Measurements from ENCODE around the gene GRIN1.

The GRIN1 gene

DNA sequence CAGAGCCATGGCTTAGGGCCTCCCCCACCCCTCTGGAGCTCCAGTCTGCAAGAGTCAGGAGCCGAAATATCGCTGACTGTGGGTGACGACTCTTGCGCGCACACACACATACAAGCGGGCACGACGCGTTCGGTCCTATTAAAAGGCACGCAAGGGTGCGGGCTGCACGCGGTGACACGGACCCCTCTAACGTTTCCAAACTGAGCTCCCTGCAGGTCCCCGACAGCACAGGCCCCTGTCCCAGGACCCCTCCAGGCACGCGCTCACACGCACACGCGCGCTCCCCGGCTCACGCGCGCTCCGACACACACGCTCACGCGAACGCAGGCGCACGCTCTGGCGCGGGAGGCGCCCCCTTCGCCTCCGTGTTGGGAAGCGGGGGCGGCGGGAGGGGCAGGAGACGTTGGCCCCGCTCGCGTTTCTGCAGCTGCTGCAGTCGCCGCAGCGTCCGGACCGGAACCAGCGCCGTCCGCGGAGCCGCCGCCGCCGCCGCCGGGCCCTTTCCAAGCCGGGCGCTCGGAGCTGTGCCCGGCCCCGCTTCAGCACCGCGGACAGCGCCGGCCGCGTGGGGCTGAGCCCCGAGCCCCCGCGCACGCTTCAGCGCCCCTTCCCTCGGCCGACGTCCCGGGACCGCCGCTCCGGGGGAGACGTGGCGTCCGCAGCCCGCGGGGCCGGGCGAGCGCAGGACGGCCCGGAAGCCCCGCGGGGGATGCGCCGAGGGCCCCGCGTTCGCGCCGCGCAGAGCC, at the start of gene GRIN1:
Gene GRIN1, plus strand, starts transcription at position 433 of the 746 bp plus-strand sequence. CDS start 333 bp downstream, outside the sequence.
- peak; percentile 53 for DNase-seq

DNA sequence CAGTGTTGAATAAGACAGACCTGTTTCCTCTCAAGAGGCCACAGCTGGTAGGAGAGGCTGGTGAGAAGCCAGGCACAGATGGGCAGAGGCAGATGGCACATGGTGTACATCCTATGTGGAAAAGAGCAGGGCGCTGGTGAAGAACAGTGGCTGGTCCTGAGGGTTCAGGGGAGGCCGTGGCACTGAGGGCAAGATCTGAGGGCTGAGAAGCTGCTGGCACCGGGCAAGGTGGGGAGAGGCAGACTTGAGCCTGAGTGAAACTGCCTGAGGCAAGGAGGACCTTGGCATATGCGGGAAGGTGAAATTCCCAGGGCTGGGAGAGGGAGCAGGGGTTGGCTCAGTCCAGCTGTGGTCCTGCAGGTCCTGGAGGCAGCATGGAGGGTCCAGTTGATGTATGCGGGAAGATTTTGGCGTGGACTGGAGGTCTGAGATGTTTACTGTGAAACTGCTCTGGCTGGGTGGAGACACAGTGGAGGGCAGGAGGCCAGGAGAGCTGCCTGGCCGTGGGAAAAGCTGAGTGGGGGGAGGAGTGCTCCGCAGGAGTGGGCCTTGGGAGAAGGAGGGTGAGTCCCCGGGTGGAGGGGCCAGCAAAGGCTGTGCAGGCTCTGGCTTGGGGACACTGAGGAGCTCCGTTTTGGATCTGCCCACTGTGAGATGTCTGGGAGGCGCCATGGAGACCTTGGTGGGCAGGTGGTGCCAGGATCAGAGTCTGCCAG, 49.6 kb upstream of the GRIN1 start:
- no peak for DNase-seq

DNA sequence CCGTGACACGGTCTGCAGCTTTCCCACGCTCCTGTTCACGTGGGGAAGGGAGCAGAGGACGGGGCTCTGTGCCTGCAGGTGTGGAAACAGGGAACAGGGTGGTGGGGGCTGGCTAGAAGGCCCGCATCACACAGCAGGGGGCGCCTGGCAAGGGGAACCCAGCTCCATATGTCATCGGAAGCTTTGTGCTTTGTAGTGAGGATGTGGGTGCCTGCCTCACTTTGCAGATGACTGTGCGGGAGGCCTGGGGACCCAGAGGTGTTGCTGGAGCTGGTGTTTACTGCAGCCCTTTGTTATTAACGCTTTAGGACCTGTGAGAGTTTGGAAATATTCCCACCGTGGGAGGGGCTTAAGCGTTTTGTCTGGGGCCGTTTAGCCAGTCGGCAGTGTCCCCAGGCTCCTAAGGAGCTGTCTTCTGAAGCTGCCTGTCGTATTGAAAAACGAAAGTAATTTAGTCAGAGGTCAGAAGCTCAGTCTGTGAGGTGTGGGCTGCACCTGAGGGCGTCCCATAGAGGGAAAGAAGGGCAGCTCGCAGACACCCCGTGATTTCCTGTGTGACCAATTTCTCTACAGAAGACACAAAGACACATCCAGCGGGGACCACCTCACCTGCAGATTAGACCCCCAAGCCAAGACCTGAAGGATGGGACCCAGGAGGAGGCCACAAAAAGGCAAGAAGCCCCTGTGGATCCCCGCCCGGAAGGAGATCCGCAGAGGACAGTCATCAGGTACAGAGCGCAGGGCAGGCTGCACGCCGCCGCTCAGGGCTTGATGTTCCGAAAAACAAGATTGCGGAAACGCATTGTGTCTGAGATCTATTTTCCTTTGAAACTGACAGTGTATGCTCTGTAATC, 43.1 kb upstream of the GRIN1 start:
- peak; percentile 90 for DNase-seq

DNA sequence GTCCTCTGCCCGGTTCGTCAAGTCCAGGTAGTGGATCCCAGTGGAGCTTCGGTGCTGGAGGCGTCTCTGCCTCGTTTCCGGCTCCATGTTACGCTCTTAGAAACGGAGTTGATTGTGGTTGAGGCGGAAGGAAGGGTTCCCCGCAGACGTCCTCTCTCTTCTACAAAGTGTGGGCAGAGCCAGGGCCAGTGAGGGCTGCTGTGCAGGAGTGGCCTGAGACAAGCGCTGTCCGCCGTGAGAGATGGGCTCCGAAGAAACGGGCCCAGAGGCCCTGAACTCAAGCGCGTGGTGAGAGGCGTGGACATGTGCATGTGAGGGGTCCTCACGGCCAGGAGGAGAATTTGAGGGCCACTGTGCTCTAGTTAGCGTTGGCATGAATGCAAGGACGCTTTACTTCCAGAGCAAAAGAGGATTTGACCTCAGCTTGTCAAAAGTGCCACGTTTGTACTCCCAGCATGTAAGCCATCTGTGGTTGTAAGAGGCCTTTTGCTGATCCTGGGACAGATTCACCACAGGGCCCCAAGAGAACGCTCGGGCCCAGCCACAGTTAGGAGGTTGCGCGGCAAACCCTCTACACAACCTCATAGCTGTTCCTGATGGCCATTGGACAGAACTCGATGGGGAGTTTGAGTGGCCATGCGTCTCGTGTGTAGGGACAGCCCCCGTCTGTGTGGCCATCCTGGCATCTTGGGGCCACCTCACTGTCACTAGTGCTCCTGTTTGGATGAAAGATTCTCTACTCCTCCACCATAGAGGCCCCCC, 42.0 kb upstream of the GRIN1 start:
- DNase-seq, result no peak

DNA sequence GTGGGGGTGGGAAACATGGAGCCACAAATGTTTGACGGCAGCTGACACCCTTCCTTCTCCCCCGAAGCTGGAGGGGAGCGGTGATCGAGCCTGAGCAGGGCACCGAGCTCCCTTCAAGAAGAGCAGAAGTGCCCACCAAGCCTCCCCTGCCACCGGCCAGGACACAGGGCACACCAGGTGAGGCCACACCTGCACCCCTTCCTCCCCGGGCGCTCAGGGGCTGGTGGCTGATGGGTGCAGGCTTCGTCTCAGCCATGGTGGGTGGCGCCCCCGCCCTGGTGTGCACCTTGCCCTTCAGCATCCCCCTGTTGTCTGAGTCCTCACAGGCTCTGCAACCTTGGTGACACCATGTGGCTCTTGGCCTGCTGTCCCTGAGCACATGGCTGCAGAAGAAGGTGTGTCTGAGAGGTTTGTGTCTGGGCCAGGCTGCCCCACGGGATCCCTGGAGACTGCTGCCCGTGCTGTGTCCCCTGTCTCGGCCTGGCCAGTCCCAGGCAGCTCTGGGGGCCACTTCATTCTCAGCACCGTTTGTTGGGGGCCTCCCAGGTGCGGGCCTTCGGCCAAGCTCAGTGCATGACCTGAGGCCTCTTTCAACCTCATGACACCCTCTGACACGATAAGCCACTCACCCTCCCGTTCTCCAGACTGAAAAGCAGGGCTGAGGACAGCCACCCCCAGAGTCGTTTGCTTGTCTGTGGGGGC, 41.0 kb upstream of the GRIN1 start:
- no peak for DNase-seq

DNA sequence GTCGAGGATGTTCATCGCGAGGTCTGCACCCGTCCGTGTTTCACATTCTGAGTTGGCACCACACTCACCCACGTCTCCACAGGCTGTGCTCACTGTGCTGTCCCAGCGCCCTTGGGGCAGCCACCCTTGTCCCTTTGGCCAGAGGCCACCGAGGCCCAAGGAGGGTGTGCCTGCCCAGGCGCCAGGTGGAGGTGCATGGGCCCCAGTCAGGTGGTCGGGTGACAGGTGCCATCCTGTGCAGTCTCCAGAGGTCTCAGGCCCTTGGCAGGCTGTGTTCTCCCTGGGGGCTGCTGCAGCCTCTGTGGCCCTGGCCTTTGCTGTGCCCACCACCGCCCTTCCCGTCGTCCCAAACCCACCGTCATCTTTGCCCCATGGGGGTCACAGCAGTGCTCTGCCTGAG, 39.7 kb upstream of the GRIN1 start:
- DNase-seq, result no peak

DNA sequence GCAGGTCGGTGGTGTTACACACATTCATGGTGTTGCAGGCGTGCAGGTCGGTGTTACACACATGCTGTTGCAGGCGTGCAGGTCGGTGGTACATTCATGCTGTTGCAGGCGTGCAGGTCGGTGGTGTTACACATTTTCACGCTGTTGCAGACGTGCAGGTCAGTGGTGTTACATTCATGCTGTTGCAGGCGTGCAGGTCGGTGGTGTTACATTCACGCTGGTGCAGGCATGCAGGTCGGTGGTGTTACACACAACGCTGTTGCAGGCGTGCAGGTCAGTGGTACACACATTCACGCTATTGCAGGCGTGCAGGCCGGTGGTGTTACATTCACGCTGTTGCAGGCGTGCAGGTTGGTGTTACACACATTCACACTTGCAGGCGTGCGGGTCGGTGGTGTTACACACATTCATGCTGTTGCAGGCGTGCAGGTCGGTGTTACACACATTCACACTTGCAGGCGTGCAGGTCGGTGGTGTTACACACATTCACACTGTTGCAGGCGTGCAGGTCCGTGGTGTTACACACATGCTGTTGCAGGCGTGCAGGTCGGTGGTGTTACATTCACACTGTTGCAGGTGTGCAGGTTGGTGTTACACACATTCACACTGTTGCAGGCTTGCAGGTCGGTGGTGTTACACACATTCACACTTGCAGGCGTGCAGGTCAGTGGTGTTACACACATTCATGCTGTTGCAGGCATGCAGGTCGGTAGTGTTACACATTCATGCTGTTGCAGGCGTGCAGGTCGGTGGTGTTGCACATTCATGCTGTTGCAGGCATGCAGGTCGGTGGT, 35.6 kb upstream of the GRIN1 start:
- DNase-seq, result no peak

DNA sequence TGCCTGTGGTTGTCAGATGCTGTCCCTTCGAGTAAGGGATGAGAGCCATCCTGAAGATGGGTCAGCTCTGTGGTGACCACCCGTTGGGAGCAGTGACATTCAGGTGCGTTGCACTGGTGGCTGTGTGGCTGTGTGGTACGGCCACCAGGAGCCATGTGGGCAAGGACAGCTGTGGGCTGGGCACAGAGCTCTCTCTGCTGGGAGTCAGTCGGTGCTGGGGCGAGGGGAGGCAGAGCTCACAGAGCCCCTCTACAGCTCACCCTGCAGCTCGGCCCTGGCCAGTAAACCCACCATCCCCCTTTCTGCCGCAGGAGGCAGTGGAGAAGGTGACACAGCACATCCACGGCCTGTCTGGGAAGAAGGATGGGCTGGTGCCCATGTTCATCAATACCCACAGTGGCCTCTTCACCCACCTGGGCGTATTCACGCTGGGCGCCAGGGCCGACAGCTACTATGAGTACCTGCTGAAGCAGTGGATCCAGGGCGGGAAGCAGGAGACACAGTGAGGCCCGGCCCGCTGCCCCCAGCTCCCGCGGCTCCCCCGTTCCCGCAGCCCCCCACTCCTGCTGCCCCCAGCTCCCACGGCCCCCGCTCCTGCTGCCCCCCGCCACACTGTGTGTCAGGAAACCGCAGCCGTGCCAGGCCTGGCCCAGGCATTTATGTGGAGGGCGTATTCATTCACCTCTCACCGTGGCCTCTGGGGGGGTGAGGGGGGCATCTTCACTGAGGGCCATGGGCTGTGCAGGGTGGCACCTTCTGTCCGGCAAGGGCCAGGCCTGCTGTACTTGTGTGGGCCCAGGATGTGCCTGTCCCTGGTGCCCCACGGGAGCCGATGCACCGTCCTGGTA, 32.9 kb upstream of the GRIN1 start:
- DNase-seq, result no peak

DNA sequence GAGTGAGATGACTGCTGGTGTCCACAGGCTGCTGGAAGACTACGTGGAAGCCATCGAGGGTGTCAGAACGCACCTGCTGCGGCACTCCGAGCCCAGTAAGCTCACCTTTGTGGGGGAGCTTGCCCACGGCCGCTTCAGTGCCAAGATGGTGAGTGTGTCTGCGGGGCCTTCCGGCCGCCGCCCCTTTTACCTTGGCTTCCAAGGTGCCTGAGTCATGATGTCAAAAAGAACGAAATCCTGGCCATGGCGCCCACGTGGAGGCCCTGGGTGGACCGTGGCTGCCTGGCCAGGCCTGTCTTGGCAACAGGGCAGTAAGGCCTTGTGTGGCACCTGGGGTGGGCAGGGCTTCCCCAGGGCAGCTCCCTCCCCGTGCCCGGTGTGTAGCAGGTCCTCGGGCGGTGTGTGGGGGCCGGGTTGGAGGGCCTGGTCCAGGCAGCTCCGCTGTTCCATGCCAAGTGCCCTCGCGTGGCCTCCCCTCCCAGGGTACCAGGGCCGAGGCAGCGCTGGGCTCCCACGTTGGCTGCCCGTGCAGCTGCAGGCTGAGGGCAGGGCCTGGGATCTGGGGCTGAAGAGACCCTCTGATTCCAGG, 32.2 kb upstream of the GRIN1 start:
- DNase-seq, result no peak

DNA sequence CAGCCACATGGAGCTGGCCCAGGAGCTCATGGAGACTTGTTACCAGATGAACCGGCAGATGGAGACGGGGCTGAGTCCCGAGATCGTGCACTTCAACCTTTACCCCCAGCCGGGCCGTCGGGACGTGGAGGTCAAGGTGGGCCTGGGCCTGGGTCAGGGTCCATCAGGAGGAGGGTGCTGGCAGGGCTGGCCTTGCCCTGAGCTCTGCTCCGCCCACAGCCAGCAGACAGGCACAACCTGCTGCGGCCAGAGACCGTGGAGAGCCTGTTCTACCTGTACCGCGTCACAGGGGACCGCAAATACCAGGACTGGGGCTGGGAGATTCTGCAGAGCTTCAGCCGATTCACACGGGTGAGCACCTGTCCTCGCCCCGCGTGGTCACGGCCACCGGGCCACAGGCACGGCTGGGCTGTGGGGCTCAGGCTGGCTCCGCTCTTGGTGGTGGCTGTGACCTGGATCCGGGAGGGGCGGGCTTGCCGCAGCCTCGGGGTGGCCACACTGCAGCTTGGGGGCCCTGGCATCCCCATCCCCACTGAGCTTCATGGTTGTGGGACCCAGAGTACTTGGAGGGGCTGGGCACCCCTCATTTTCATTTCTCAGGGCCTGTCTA, 31.5 kb upstream of the GRIN1 start:
- DNase-seq, result no peak

DNA sequence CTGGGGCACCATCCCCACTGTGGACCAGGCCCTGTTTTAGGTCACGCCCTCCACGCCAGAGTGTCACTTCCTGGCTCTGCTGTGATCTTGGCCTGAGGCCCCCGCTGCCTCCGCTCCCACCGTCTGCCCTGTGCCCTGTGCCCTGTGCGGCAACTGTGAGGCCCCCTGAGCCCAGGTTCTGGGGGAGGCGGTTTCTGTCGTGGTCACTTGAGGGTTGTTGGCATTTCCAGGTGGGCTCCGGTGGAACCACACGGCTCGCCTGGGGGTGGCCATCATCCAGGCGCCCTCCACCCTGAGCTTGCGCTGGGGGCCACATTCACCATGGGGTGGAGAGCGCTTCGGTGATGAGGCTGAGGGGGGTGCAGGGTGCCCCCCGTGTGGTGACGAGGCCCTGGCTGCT, 31.0 kb upstream of the GRIN1 start:
- no peak for DNase-seq

DNA sequence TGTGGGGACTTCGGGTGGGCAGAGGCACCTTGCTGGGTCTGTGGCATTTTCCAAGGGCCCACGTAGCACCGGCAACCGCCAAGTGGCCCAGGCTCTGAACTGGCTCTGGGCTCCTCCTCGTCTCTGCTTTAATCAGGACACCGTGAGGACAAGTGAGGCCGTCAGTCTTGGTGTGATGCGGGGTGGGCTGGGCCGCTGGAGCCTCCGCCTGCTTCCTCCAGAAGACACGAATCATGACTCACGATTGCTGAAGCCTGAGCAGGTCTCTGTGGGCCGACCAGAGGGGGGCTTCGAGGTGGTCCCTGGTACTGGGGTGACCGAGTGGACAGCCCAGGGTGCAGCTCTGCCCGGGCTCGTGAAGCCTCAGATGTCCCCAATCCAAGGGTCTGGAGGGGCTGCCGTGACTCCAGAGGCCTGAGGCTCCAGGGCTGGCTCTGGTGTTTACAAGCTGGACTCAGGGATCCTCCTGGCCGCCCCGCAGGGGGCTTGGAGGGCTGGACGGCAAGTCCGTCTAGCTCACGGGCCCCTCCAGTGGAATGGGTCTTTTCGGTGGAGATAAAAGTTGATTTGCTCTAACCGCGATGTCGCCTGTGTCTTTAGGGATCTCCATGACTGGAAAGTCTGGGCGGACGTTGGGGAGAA, 30.2 kb upstream of the GRIN1 start:
- no peak for DNase-seq

DNA sequence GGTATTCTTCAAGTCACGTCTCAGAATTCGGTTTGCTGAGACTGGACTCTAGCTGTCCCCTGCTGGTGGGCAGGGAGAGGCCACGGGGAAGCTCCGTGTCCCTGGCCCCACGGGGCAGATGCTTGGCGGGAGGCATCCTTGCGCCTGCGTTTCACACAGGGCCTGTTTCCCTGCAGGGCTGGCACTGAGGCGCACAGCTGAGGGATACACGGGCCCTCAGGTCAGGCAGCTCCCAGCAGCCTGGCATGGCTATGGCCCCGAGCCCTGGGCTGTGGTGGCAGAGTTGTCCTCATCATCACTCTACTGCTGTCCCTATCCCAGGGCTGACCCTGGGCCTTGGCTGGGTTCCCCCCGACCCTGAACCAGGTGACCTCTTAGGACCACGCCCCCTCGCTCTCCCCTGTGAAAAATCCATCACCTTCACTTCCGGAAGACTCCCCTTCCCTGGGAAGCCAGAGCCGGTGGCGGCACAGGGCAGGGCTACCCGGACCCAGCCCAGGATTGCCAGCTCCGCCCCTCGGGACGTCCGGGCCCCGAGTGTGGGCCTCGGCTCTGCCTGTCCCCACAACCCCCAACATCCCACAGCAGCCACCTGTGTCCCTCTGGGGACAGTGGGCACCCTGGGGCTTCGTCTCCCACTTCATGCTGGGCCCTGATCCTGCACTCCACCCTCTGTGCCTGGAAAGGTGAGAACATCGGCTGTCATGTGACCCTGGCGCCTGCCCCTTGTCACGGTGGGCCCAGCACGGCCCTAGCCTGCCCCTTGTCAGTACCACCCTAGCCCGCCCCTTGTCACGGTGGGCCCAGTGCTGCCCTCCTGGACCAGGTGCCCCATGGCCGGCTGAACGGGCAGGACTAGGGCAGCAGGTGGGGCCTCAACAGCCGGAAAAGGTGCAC, 29.5 kb upstream of the GRIN1 start:
- no peak for DNase-seq

DNA sequence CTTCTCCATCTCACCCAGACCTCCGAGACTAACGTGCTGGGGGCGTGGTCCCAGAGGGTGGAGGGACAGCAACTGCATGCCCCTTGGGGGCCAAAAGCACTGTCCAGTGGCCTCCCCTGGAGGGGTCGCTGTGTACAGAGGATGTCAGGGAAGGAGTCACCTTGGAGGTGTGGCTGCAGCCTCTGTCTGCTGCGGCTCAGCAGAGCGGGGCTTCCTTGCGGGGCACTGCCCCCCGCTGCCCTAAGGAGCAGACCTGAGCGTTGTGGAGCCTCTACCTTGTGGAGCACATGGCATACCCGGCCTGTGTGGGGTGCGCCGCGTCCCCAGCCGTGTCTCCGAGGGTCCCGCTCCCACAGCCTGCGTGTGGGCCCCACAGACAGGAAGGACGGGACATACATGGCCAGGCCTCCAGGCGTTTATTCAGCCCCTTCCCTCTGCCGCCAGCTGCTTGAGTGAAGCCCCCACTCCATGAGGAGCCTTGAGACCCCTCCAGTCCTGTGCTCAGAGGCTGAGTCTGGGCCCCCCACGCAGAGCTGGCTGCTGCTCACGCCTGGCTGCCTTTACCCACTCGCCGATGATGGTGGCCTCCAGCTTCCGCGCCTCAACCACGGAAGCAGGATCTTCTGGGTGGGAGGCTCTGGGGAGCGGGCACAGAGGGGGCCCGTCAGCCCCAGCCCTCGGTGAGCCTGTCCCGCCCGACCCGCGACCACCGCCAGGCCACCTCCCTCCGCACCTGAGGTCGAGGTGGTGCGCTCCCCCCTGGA, 28.6 kb upstream of the GRIN1 start:
- DNase-seq, result no peak

DNA sequence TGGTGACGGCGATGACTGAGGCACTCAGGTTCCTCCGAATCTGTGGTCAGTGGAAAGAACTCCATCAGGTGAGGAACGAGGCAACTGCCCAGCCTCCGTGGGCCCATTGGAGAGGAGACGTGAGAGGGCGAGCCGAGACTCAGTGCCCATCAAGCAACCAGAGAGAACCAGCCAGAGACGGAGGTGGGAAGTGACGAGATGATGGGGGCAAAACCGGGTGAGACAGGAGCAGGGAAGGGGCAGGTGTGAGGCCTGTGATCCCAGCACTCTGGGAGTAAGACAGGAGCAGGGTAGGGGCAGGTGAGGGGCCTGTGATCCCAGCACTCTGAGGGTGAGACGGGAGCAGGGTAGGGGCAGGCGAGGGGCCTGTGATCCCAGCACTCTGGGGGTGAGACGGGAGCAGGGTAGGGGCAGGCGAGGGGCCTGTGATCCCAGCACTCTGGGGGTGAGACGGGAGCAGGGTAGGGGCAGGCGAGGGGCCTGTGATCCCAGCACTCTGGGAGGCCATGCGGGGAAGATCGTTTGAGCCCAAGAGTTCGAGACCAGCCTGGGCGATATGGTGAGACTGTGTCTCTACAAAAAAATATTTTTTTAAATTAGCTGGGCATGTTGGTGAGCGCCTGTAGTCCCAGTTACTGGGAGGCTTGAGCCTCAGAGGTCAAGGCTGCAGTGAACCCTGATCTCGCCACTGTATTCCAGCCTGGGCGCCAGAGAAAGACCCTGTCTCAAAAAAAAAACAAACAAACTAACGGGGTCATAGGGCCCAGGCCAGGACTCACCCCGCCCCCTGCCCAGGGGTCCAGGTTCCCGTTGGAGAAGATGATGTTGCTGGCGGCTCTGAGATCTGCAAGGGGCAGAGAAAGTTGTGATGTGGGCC, 27.8 kb upstream of the GRIN1 start:
- no peak for DNase-seq
